Measurements from ENCODE around the gene GUCD1. TPM values are rescaled to one million over a fixed set of nuclear protein-coding genes. Genes with fewer than 3 reads are reported as not detected.

GUCD1 gene
- polyA plus RNA-seq, 1 donor (not counting 4 experiments of a cell fraction or from before 2014, with no cell fraction given): 43.0 TPM

DNA sequence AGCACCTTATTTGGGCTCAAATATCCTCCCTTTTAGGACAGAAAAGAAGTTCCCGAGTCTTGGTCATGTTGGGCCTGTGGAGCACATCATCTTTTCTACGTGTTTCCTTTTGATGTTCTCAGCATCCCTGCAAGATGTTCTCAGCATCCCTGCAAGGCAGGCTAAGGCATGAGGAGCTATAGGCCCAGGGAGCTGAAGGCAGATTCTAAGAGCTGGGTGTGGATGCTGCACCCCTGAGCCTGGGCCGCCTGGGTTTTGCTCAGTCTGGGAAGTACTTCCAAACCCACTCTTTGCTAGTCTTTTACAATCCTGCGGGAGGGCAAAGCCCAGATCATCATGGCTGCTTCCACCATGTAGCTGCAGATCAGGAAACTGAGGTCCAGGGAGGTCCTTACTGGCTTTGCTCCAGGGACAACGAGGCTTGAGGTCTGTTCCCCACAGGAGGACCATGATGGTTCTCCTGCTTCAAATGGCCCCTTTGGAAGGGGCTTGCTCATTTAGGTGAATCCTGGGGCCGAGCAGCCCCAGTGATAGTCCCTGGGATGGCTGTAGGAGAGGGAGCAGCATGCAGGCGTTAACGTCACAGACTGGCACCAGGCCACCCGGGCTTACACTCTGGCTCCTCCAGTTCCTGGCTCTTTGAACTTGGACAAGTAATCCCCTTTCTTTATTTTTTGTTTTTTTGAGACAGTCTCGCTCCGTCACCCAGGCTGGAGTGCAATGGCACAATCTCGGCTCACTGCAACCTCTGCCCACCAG, 27.3 kb upstream of the GUCD1 start:
- Histone ChIP-seq H3K79me2 (ENCODE audit: control insufficient read depth, insufficient read depth, low read length) (no peaks in the 10 kb centered on the region), H3K36me3 (ENCODE audit: control insufficient read depth in 2 of 2, extremely low read depth in 1 of 2, insufficient read depth in 2 of 2, low read length in 2 of 2) (peaks cover 3 to 4% of the 10 kb centered on the region in 2 experiments), H3K4me2 (ENCODE audit: control insufficient read depth, extremely low read depth, insufficient read depth, low read depth, low read length) (no peak overlapping the region), H3K27ac (ENCODE audit: control insufficient read depth, insufficient read depth, low read length) (no peak overlapping the region), H3K4me1 (ENCODE audit: control insufficient read depth, extremely low read depth, insufficient read depth, low read length) (peaks cover 43% of the 10 kb centered on the region), H3K4me3 (ENCODE audit: control insufficient read depth in 2 of 3, extremely low read depth in 1 of 3, insufficient read depth in 2 of 3, low read depth in 1 of 3, low read length in 3 of 3) (no peak overlapping the region), H3K9me1 (ENCODE audit: control insufficient read depth, extremely low read depth, insufficient read depth, low read length) (no peaks in the 10 kb centered on the region), H3K9ac (ENCODE audit: control insufficient read depth, extremely low read depth, insufficient read depth, low read length) (no peak overlapping the region), H3K9me3 (ENCODE audit: control insufficient read depth, low read depth, low read length) (no peaks in the 10 kb centered on the region), H4K20me1 (ENCODE audit: control insufficient read depth, extremely low read depth, insufficient read depth, low read length) (no peaks in the 10 kb centered on the region), H2AFZ (ENCODE audit: control insufficient read depth, low read length) (no peak overlapping the region), H3K27me3 (ENCODE audit: control insufficient read depth, extremely low read depth, insufficient read depth, low read length) (no peaks in the 10 kb centered on the region)
- DNase-seq (ENCODE audit: low read depth, low spot score) (no peak), FAIRE-seq (no peak)
- dilution Hi-C loops (cut with MboI; ENCODE audit: extremely low pct_ligation_motif_present, low sequenced_read_pairs): no loop called here
- TF ChIP-seq EZH2 (IDR thresholded peaks at IDR 0.05; ENCODE audit: low read length): no peak
- TF ChIP-seq, protein P1, sequence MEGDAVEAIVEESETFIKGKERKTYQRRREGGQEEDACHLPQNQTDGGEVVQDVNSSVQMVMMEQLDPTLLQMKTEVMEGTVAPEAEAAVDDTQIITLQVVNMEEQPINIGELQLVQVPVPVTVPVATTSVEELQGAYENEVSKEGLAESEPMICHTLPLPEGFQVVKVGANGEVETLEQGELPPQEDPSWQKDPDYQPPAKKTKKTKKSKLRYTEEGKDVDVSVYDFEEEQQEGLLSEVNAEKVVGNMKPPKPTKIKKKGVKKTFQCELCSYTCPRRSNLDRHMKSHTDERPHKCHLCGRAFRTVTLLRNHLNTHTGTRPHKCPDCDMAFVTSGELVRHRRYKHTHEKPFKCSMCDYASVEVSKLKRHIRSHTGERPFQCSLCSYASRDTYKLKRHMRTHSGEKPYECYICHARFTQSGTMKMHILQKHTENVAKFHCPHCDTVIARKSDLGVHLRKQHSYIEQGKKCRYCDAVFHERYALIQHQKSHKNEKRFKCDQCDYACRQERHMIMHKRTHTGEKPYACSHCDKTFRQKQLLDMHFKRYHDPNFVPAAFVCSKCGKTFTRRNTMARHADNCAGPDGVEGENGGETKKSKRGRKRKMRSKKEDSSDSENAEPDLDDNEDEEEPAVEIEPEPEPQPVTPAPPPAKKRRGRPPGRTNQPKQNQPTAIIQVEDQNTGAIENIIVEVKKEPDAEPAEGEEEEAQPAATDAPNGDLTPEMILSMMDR (optimal IDR thresholded peaks at IDR 0.05 in 1 of 3, IDR thresholded peaks at IDR 0.05 in 1 of 3, conservative IDR thresholded peaks at IDR 0.05 in 1 of 3; ENCODE audit: extremely low read depth in 1 of 3, insufficient read depth in 2 of 3, low read length in 3 of 3): no peak

DNA sequence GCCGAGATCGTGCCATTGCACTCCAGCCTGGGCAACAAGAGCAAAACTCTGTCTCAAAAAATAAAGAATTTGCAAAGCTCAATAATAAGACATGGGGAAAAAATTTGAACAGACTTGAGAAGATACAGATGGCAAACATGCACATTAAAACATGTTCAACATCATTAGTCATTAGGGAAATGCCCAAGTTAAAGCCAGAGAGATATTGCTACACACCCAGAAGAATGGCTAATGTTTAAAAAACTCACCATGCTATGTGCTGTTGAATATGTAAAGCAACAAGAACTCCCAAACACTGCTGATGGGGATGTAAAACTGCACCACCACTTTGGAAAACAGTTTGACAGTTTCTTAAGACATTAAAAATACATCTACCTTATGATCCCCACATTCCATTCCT, 25.3 kb upstream of the GUCD1 start:
- FAIRE-seq (peak; percentile 82), DNase-seq (ENCODE audit: low read depth, low spot score) (peak; percentile 49)
- no peaks in the 10 kb centered on the region for H3K9me1 ChIP-seq (ENCODE audit: control insufficient read depth, extremely low read depth, insufficient read depth, low read length)
- TF ChIP-seq, protein P1 (optimal IDR thresholded peaks at IDR 0.05 in 1 of 3, IDR thresholded peaks at IDR 0.05 in 1 of 3, conservative IDR thresholded peaks at IDR 0.05 in 1 of 3; ENCODE audit: extremely low read depth in 1 of 3, insufficient read depth in 2 of 3, low read length in 3 of 3): no peak
- no peak for TF ChIP-seq EZH2 (IDR thresholded peaks at IDR 0.05; ENCODE audit: low read length)
- no peaks in the 10 kb centered on the region for H3K27me3 ChIP-seq (ENCODE audit: control insufficient read depth, extremely low read depth, insufficient read depth, low read length)
- H3K9ac ChIP-seq (ENCODE audit: control insufficient read depth, extremely low read depth, insufficient read depth, low read length): peak overlapping the region; percentile 64
- H3K4me2 ChIP-seq (ENCODE audit: control insufficient read depth, extremely low read depth, insufficient read depth, low read depth, low read length): peak overlapping the region; percentile 56
- H3K27ac ChIP-seq (ENCODE audit: control insufficient read depth, insufficient read depth, low read length): peak overlapping the region; percentile 99
- no peaks in the 10 kb centered on the region for H3K79me2 ChIP-seq (ENCODE audit: control insufficient read depth, insufficient read depth, low read length)
- dilution Hi-C loops (cut with MboI; ENCODE audit: extremely low pct_ligation_motif_present, low sequenced_read_pairs): no loop called here
- no peak overlapping the region for H2AFZ ChIP-seq (ENCODE audit: control insufficient read depth, low read length)
- H3K9me3 ChIP-seq (ENCODE audit: control insufficient read depth, low read depth, low read length): no peaks in the 10 kb centered on the region
- H3K4me1 ChIP-seq (ENCODE audit: control insufficient read depth, extremely low read depth, insufficient read depth, low read length): peaks cover 43% of the 10 kb centered on the region
- no peaks in the 10 kb centered on the region for H4K20me1 ChIP-seq (ENCODE audit: control insufficient read depth, extremely low read depth, insufficient read depth, low read length)
- H3K36me3 ChIP-seq (ENCODE audit: control insufficient read depth in 2 of 2, extremely low read depth in 1 of 2, insufficient read depth in 2 of 2, low read length in 2 of 2): no peaks in the 10 kb centered on the region
- H3K4me3 ChIP-seq (ENCODE audit: control insufficient read depth in 2 of 3, extremely low read depth in 1 of 3, insufficient read depth in 2 of 3, low read depth in 1 of 3, low read length in 3 of 3): no peak overlapping the region
